GM12878 (cell line): ENCODE measurements around the gene USP11. TPM values are rescaled to one million over a fixed set of nuclear protein-coding genes. Genes with fewer than 3 reads are reported as not detected.

ENCODE experiments used
- BACH1 ChIP-seq: fragments of 450-650 bp; IDR thresholded peaks from 2 replicates; pipeline ENCODE4 v1.6.1; 2017; ENCODE audit warnings: mild to moderate bottlenecking, borderline replicate concordance
- CHD2 ChIP-seq: IDR thresholded peaks from 2 replicates; pipeline ENCODE4 v1.6.1; 2011; ENCODE audit warnings: low read depth, low read length, improper control_type of control experiment, borderline replicate concordance
- CHD4 ChIP-seq: fragments of 200-600 bp; sonication (generic); IDR thresholded peaks from 2 replicates; pipeline ENCODE4 v1.6.1; 2016; ENCODE audit warnings: mild to moderate bottlenecking
- MEF2B ChIP-seq: fragments of 450-650 bp; IDR thresholded peaks from 2 replicates; pipeline ENCODE4 v1.6.1; 2018; ENCODE audit warnings: mild to moderate bottlenecking, moderate library complexity; ENCODE audit not compliant: partially characterized antibody, poor library complexity, severe bottlenecking
- MXI1 ChIP-seq: fragments of 150-350 bp; IDR thresholded peaks from 2 replicates; pipeline ENCODE4 v1.6.1; 2011; ENCODE audit warnings: low read depth, mild to moderate bottlenecking, inconsistent platforms, low read length, improper control_type of control experiment
- NKRF ChIP-seq: fragments of 450-650 bp; conservative IDR thresholded peaks from 2 replicates; pipeline ENCODE4 v1.6.1; 2017; ENCODE audit warnings: mild to moderate bottlenecking, moderate library complexity
- PAX5 ChIP-seq: IDR thresholded peaks from 2 replicates; pipeline ENCODE4 v1.6.1; 2011; ENCODE audit warnings: low read depth, low read length, borderline replicate concordance
- SIN3A ChIP-seq: IDR thresholded peaks from 2 replicates; pipeline ENCODE4 v1.6.1; 2012; ENCODE audit warnings: low read depth, low read length, improper control_type of control experiment
- TAF1 ChIP-seq: IDR thresholded peaks from 2 replicates; pipeline ENCODE4 v1.6.1; 2011; ENCODE audit warnings: mild to moderate bottlenecking, low read depth, low read length, borderline replicate concordance
- polyA plus RNA-seq, 11 experiments: library from polyadenylated mRNA; depleted of rRNA in 4 of 11; unstranded in 6 of 11; stranded (reverse) in 5 of 11; fragments of >200 nt; fragmentation: Nextera tagmentation in 4 of 11; fragmentation: Illumina TruSeq in 1 of 11; extraction: Ambion mirVana in 4 of 11; extraction: Trizol in 1 of 11; gene quantifications; 1 replicate in 1 of 11; 2 replicates in 10 of 11; pipeline versions ENCODE4 v1.2.1 to v1.2.3, GENCODE V29; 2011 to 2016; ENCODE audit warnings: inconsistent platforms in 2 of 11, missing spikeins in 2 of 11, low read depth in 1 of 11
- total RNA-seq, 4 experiments: library from RNA; depleted of rRNA in 3 of 4; stranded (reverse); fragments of >200 nt in 3 of 4; fragmentation: Illumina TruSeq in 1 of 4; extraction: Trizol in 1 of 4; gene quantifications; 2 replicates each; pipeline versions ENCODE4 v1.2.1 to v1.2.3, GENCODE V29; 2013 to 2021
- TF ChIP-seq, protein P1 (sequence below): fragments of 450-650 bp; IDR thresholded peaks from 2 replicates; pipeline ENCODE4 v1.6.1; 2018; ENCODE audit warnings: mild to moderate bottlenecking, low read depth, moderate library complexity; ENCODE audit not compliant: partially characterized antibody

The USP11 gene
- total and polyA plus RNA-seq, 10 of the 15 experiments (the other 5 are each of a cell fraction or from before 2014, with no cell fraction given), result 3.3 to 44.0 (median 20.9) TPM

- TF ChIP-seq, protein P1, sequence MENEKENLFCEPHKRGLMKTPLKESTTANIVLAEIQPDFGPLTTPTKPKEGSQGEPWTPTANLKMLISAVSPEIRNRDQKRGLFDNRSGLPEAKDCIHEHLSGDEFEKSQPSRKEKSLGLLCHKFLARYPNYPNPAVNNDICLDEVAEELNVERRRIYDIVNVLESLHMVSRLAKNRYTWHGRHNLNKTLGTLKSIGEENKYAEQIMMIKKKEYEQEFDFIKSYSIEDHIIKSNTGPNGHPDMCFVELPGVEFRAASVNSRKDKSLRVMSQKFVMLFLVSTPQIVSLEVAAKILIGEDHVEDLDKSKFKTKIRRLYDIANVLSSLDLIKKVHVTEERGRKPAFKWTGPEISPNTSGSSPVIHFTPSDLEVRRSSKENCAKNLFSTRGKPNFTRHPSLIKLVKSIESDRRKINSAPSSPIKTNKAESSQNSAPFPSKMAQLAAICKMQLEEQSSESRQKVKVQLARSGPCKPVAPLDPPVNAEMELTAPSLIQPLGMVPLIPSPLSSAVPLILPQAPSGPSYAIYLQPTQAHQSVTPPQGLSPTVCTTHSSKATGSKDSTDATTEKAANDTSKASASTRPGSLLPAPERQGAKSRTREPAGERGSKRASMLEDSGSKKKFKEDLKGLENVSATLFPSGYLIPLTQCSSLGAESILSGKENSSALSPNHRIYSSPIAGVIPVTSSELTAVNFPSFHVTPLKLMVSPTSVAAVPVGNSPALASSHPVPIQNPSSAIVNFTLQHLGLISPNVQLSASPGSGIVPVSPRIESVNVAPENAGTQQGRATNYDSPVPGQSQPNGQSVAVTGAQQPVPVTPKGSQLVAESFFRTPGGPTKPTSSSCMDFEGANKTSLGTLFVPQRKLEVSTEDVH, result no peak
- TF ChIP-seq TAF1, result no peak
- no peak for TF ChIP-seq MEF2B
- TF ChIP-seq PAX5, result no peak
- no peak for TF ChIP-seq BACH1
- no peak for TF ChIP-seq MXI1
- no peak for TF ChIP-seq NKRF
- no peak for TF ChIP-seq CHD4
- TF ChIP-seq CHD2, result no peak
- no peak for TF ChIP-seq SIN3A
Observed at GRCh38 chrX:47248576-47248975, 15.8 kb downstream of the USP11 start (continued).
